KG1 (cell line): ENCODE results near the gene FAM111A.
A peak's percentile ranks its signal among the peaks of the same experiment; 100 is the strongest.

Source experiments
- DNase-seq: peaks from one replicate; lab custom pipeline; 2025; lab: John Stamatoyannopoulos, UW

Gene FAM111A

GRCh38 chr11:59141673-59142460 is 789 bp upstream of the FAM111A start:
- peak; percentile 63 for DNase-seq

GRCh38 chr11:59144096-59144495 is 1.4 kb downstream of the FAM111A start:
- peak; percentile 64 for DNase-seq

GRCh38 chr11:59144579-59145345 is 2.1 kb downstream of the FAM111A start:
- DNase-seq: peak; percentile 91

- peak; percentile 29 for DNase-seq
These were observed 2.9 kb downstream of the FAM111A start for GRCh38 chr11:59145534-59145933.

- DNase-seq: no peak
These were observed 9.1 kb downstream of the FAM111A start for GRCh38 chr11:59151761-59152160.

GRCh38 chr11:59152312-59152951 is 9.8 kb downstream of the FAM111A start:
- DNase-seq: no peak

GRCh38 chr11:59154610-59155009 is 12.0 kb downstream of the FAM111A start:
- DNase-seq: no peak

GRCh38 chr11:59157433-59157832 is 14.8 kb downstream of the FAM111A start:
- no peak for DNase-seq

- peak; percentile 70 for DNase-seq
These were observed 15.8 kb downstream of the FAM111A start for GRCh38 chr11:59158206-59159068.

GRCh38 chr11:59164028-59164427 is 21.4 kb downstream of the FAM111A start:
- no peak for DNase-seq

GRCh38 chr11:59171508-59172322 is 29.1 kb downstream of the FAM111A start, which contains the start of gene DTX4:
Gene DTX4 (plus strand): TSS chr11:59172132. CDS start chr11:59172596, 464 bp downstream.
- DNase-seq: peak; percentile 89

GRCh38 chr11:59172345-59173079 is 29.9 kb downstream of the FAM111A start:
- DNase-seq: no peak

- DNase-seq: no peak
These were observed 30.7 kb downstream of the FAM111A start for GRCh38 chr11:59173080-59173963.

- DNase-seq: no peak
These were observed 31.5 kb downstream of the FAM111A start for GRCh38 chr11:59173964-59174663.

GRCh38 chr11:59174664-59175033 is 32.0 kb downstream of the FAM111A start:
- no peak for DNase-seq

- DNase-seq: no peak
These were observed 32.4 kb downstream of the FAM111A start for GRCh38 chr11:59175091-59175501.

- DNase-seq: no peak
These were observed 33.7 kb downstream of the FAM111A start for GRCh38 chr11:59176330-59176729.

- DNase-seq: no peak
These were observed 35.7 kb downstream of the FAM111A start for GRCh38 chr11:59178402-59178801.
